RWPE1 (cell line): Measurements from ENCODE around the gene SOX14.

Experiments
- CTCF ChIA-PET: fragments of 350-600 bp; sonication (Branson Sonifier 250); formaldehyde crosslinking; extraction: SDS; loops from one replicate; lab custom pipeline; 2021; lab: Yijun Ruan, JAX
- POLR2A ChIA-PET: fragments of 400-600 bp; formaldehyde crosslinking; extraction: SDS; loops from one replicate; lab custom pipeline; 2020; ENCODE audit warnings: antibody characterized with exemption; ENCODE audit not compliant: low non-redundant PET; lab: Yijun Ruan, JAX
- DNase-seq: peaks from one replicate; pipeline ENCODE4 v3.0.0; 2012; ENCODE audit warnings: low spot score
- H3K27ac ChIP-seq: fragments of 450-650 bp; 2 replicates; pipeline ENCODE4 v1.5.1; 2017
- CTCF ChIP-seq: fragments of 450-650 bp; conservative IDR thresholded peaks from 2 replicates; pipeline ENCODE4 v1.5.1; 2017; ENCODE audit warnings: low read depth, mild to moderate bottlenecking

SOX14 gene

GRCh38 chr3:137762674-137763593 lies 1.2 kb upstream of the SOX14 start:
- TF ChIP-seq CTCF: no peak

GRCh38 chr3:137763594-137763938 lies 549 bp upstream of the SOX14 start:
- TF ChIP-seq CTCF: no peak
- DNase-seq: no peak
- no peak overlapping the region for H3K27ac ChIP-seq
- CTCF ChIA-PET: no interaction called here
- POLR2A ChIA-PET: no interaction called here

More at GRCh38 chr3:137762674-137763593, 1.2 kb upstream of the SOX14 start:
- no peak for DNase-seq
- POLR2A ChIA-PET: no interaction called here
- H3K27ac ChIP-seq: no peak overlapping the region
- CTCF ChIA-PET: no interaction called here

GRCh38 chr3:137764563-137765309 lies 621 bp downstream of the SOX14 start:
- ChIA-PET CTCF (interaction anchor here (0.7 kb wide), 1 partner anchor 33 kb away, joined by 3 read pairs; no protein-coding TSS in a partner anchor), POLR2A (no interaction called here)
- no peak for DNase-seq
- H3K27ac ChIP-seq: no peak overlapping the region
- TF ChIP-seq CTCF: no peak

GRCh38 chr3:137765310-137766033 lies 1.4 kb downstream of the SOX14 start:
- TF ChIP-seq CTCF: no peak
- ChIA-PET CTCF (interaction anchor here (0.7 kb wide), 1 partner anchor 33 kb away, joined by 3 read pairs; no protein-coding TSS in a partner anchor), POLR2A (no interaction called here)
- H3K27ac ChIP-seq: no peak overlapping the region
- no peak for DNase-seq

GRCh38 chr3:137766041-137766875 lies 2.1 kb downstream of the SOX14 start:
- CTCF ChIA-PET: no interaction called here
- no peak for DNase-seq
- POLR2A ChIA-PET: no interaction called here
- H3K27ac ChIP-seq: no peak overlapping the region
- TF ChIP-seq CTCF: no peak
